ENCODE results near the gene KLK13.
A peak's percentile ranks its signal among the peaks of the same experiment; 100 is the strongest.

Gene KLK13

GRCh38 chr19:51064534-51065220 lies at the start of gene KLK13:
TSS of gene KLK13 (minus strand) at chr19:51065092. CDS start at chr19:51065067, 25 bp downstream.
- no peak within 1 kb of the TSS for H3K27ac ChIP-seq (ENCODE audit: low read length)
- H3K9ac ChIP-seq (ENCODE audit: low read length) = peak within 1 kb of the TSS; percentile 10
- H3K36me3 ChIP-seq (ENCODE audit: control insufficient read depth, low read depth, low read length) = no peaks in the 10 kb centered on the region
- H3K4me3 ChIP-seq (ENCODE audit: low read length) = peak within 1 kb of the TSS; percentile 73
- peaks cover 4% of the 10 kb centered on the region for H3K27me3 ChIP-seq (ENCODE audit: control insufficient read depth, insufficient read depth, low read length)
- no peaks in the 10 kb centered on the region for H3K9me3 ChIP-seq (ENCODE audit: control insufficient read depth, low read depth, low read length)
- H3K4me1 ChIP-seq (ENCODE audit: control insufficient read depth, low read depth, low read length) = peaks cover 8% of the 10 kb centered on the region

- H3K9me3 ChIP-seq (ENCODE audit: control insufficient read depth, low read depth, low read length) = no peaks in the 10 kb centered on the region
- H3K27me3 ChIP-seq (ENCODE audit: control insufficient read depth, insufficient read depth, low read length) = peaks cover 25% of the 10 kb centered on the region
- H3K27ac ChIP-seq (ENCODE audit: low read length) = no peak overlapping the region
- no peaks in the 10 kb centered on the region for H3K36me3 ChIP-seq (ENCODE audit: control insufficient read depth, low read depth, low read length)
- no peaks in the 10 kb centered on the region for H3K4me1 ChIP-seq (ENCODE audit: control insufficient read depth, low read depth, low read length)
- no peak overlapping the region for H3K4me3 ChIP-seq (ENCODE audit: low read length)
- no peak overlapping the region for H3K9ac ChIP-seq (ENCODE audit: low read length)
Measured at GRCh38 chr19:51114087-51114729, 49.3 kb upstream of the KLK13 start.

- H3K9me3 ChIP-seq (ENCODE audit: control insufficient read depth, low read depth, low read length) = no peaks in the 10 kb centered on the region
- H3K27me3 ChIP-seq (ENCODE audit: control insufficient read depth, insufficient read depth, low read length) = peaks cover 25% of the 10 kb centered on the region
- no peaks in the 10 kb centered on the region for H3K36me3 ChIP-seq (ENCODE audit: control insufficient read depth, low read depth, low read length)
- H3K4me3 ChIP-seq (ENCODE audit: low read length) = no peak overlapping the region
- peaks cover 4% of the 10 kb centered on the region for H3K4me1 ChIP-seq (ENCODE audit: control insufficient read depth, low read depth, low read length)
- H3K9ac ChIP-seq (ENCODE audit: low read length) = no peak overlapping the region
- H3K27ac ChIP-seq (ENCODE audit: low read length) = no peak overlapping the region
Measured at GRCh38 chr19:51111606-51112005, 46.7 kb upstream of the KLK13 start.

- H3K27ac ChIP-seq (ENCODE audit: low read length) = no peak overlapping the region
- H3K4me1 ChIP-seq (ENCODE audit: control insufficient read depth, low read depth, low read length) = peaks cover 4% of the 10 kb centered on the region
- H3K4me3 ChIP-seq (ENCODE audit: low read length) = no peak overlapping the region
- H3K9ac ChIP-seq (ENCODE audit: low read length) = no peak overlapping the region
- no peaks in the 10 kb centered on the region for H3K9me3 ChIP-seq (ENCODE audit: control insufficient read depth, low read depth, low read length)
- no peaks in the 10 kb centered on the region for H3K36me3 ChIP-seq (ENCODE audit: control insufficient read depth, low read depth, low read length)
- peaks cover 25% of the 10 kb centered on the region for H3K27me3 ChIP-seq (ENCODE audit: control insufficient read depth, insufficient read depth, low read length)
Measured at GRCh38 chr19:51110666-51110971, 45.7 kb upstream of the KLK13 start.

- H3K4me1 ChIP-seq (ENCODE audit: control insufficient read depth, low read depth, low read length) = peaks cover 4% of the 10 kb centered on the region
- H3K36me3 ChIP-seq (ENCODE audit: control insufficient read depth, low read depth, low read length) = no peaks in the 10 kb centered on the region
- no peak overlapping the region for H3K9ac ChIP-seq (ENCODE audit: low read length)
- H3K4me3 ChIP-seq (ENCODE audit: low read length) = peak overlapping the region; percentile 91
- no peaks in the 10 kb centered on the region for H3K9me3 ChIP-seq (ENCODE audit: control insufficient read depth, low read depth, low read length)
- H3K27me3 ChIP-seq (ENCODE audit: control insufficient read depth, insufficient read depth, low read length) = peaks cover 25% of the 10 kb centered on the region
- no peak overlapping the region for H3K27ac ChIP-seq (ENCODE audit: low read length)
Measured at GRCh38 chr19:51108805-51109146, 43.9 kb upstream of the KLK13 start.

- peak within 1 kb of the TSS; percentile 65 for H3K9ac ChIP-seq (ENCODE audit: low read length)
- H3K4me3 ChIP-seq (ENCODE audit: low read length) = peak within 1 kb of the TSS; percentile 91
- peaks cover 4% of the 10 kb centered on the region for H3K4me1 ChIP-seq (ENCODE audit: control insufficient read depth, low read depth, low read length)
- no peak within 1 kb of the TSS for H3K27ac ChIP-seq (ENCODE audit: low read length)
- H3K36me3 ChIP-seq (ENCODE audit: control insufficient read depth, low read depth, low read length) = no peaks in the 10 kb centered on the region
- H3K27me3 ChIP-seq (ENCODE audit: control insufficient read depth, insufficient read depth, low read length) = peaks cover 25% of the 10 kb centered on the region
- H3K9me3 ChIP-seq (ENCODE audit: control insufficient read depth, low read depth, low read length) = no peaks in the 10 kb centered on the region
Measured at GRCh38 chr19:51108066-51108804, 43.3 kb upstream of the KLK13 start, which contains the start of gene CTU1. TSS of gene CTU1 (minus strand) at chr19:51108409. CDS start at chr19:51104569, 3,840 bp downstream.

GRCh38 chr19:51107406-51108065 lies 42.6 kb upstream of the KLK13 start:
- H3K27ac ChIP-seq (ENCODE audit: low read length) = no peak overlapping the region

GRCh38 chr19:51103926-51104341 lies 39.0 kb upstream of the KLK13 start:
- no peaks in the 10 kb centered on the region for H3K27me3 ChIP-seq (ENCODE audit: control insufficient read depth, insufficient read depth, low read length)
- no peak overlapping the region for H3K4me3 ChIP-seq (ENCODE audit: low read length)
- no peaks in the 10 kb centered on the region for H3K9me3 ChIP-seq (ENCODE audit: control insufficient read depth, low read depth, low read length)
- no peak overlapping the region for H3K9ac ChIP-seq (ENCODE audit: low read length)
- H3K4me1 ChIP-seq (ENCODE audit: control insufficient read depth, low read depth, low read length) = peaks cover 4% of the 10 kb centered on the region
- H3K27ac ChIP-seq (ENCODE audit: low read length) = no peak overlapping the region
- peaks cover 8% of the 10 kb centered on the region for H3K36me3 ChIP-seq (ENCODE audit: control insufficient read depth, low read depth, low read length)

More at GRCh38 chr19:51107406-51108065, 42.6 kb upstream of the KLK13 start:
- peak overlapping the region; percentile 65 for H3K9ac ChIP-seq (ENCODE audit: low read length)
- peaks cover 6% of the 10 kb centered on the region for H3K36me3 ChIP-seq (ENCODE audit: control insufficient read depth, low read depth, low read length)
- H3K4me3 ChIP-seq (ENCODE audit: low read length) = peak overlapping the region; percentile 91
- peaks cover 4% of the 10 kb centered on the region for H3K4me1 ChIP-seq (ENCODE audit: control insufficient read depth, low read depth, low read length)
- H3K9me3 ChIP-seq (ENCODE audit: control insufficient read depth, low read depth, low read length) = no peaks in the 10 kb centered on the region
- H3K27me3 ChIP-seq (ENCODE audit: control insufficient read depth, insufficient read depth, low read length) = peaks cover 21% of the 10 kb centered on the region

GRCh38 chr19:51102991-51103390 lies 38.1 kb upstream of the KLK13 start:
- H3K9ac ChIP-seq (ENCODE audit: low read length) = no peak overlapping the region
- no peaks in the 10 kb centered on the region for H3K9me3 ChIP-seq (ENCODE audit: control insufficient read depth, low read depth, low read length)
- H3K27ac ChIP-seq (ENCODE audit: low read length) = no peak overlapping the region
- no peak overlapping the region for H3K4me3 ChIP-seq (ENCODE audit: low read length)
- peaks cover 4% of the 10 kb centered on the region for H3K4me1 ChIP-seq (ENCODE audit: control insufficient read depth, low read depth, low read length)
- peaks cover 8% of the 10 kb centered on the region for H3K36me3 ChIP-seq (ENCODE audit: control insufficient read depth, low read depth, low read length)
- H3K27me3 ChIP-seq (ENCODE audit: control insufficient read depth, insufficient read depth, low read length) = no peaks in the 10 kb centered on the region

- no peaks in the 10 kb centered on the region for H3K4me1 ChIP-seq (ENCODE audit: control insufficient read depth, low read depth, low read length)
- H3K9me3 ChIP-seq (ENCODE audit: control insufficient read depth, low read depth, low read length) = no peaks in the 10 kb centered on the region
- H3K9ac ChIP-seq (ENCODE audit: low read length) = no peak overlapping the region
- no peak overlapping the region for H3K4me3 ChIP-seq (ENCODE audit: low read length)
- no peak overlapping the region for H3K27ac ChIP-seq (ENCODE audit: low read length)
- peaks cover 8% of the 10 kb centered on the region for H3K36me3 ChIP-seq (ENCODE audit: control insufficient read depth, low read depth, low read length)
- H3K27me3 ChIP-seq (ENCODE audit: control insufficient read depth, insufficient read depth, low read length) = no peaks in the 10 kb centered on the region
Measured at GRCh38 chr19:51101171-51101865, 36.4 kb upstream of the KLK13 start.

GRCh38 chr19:51100601-51101000 lies 35.7 kb upstream of the KLK13 start:
- Histone ChIP-seq H3K36me3 (ENCODE audit: control insufficient read depth, low read depth, low read length) (peaks cover 8% of the 10 kb centered on the region), H3K27me3 (ENCODE audit: control insufficient read depth, insufficient read depth, low read length) (no peaks in the 10 kb centered on the region), H3K27ac (ENCODE audit: low read length) (no peak overlapping the region), H3K9ac (ENCODE audit: low read length) (no peak overlapping the region), H3K4me1 (ENCODE audit: control insufficient read depth, low read depth, low read length) (no peaks in the 10 kb centered on the region), H3K9me3 (ENCODE audit: control insufficient read depth, low read depth, low read length) (no peaks in the 10 kb centered on the region), H3K4me3 (ENCODE audit: low read length) (no peak overlapping the region)

Measured in iPS-18a (cell line).